CD4-positive, alpha-beta T cell (primary cell): ENCODE results near the gene SLC22A13. TPM values are rescaled to one million over a fixed set of nuclear protein-coding genes. Genes with fewer than 3 reads are reported as not detected.

Source experiments
- ATAC-seq: fragments of 200-7000 bp; cut with Tn5 transposase; one replicate; pipeline ENCODE4 v1.10.0; 2022; ENCODE audit warnings: mild to moderate bottlenecking; ENCODE audit not compliant: poor library complexity
- CTCF ChIA-PET: fragments of 350-600 bp; sonication (Branson Sonifier 250); formaldehyde crosslinking; loops from one replicate; lab custom pipeline; 2021; ENCODE audit warnings: antibody characterized with exemption, inconsistent platforms; lab: Charles Lee
- POLR2A ChIA-PET: fragments of 350-600 bp; sonication (Branson Sonifier 250); formaldehyde crosslinking; loops from one replicate; lab custom pipeline; 2021; ENCODE audit warnings: antibody characterized with exemption, inconsistent platforms; lab: Charles Lee
- DNase-seq, 14 experiments: peaks; one replicate each; pipeline ENCODE4 v3.0.0-alpha.2; 2013 to 2020; ENCODE audit warnings: mixed read lengths in 2 of 14
- H3K27ac ChIP-seq, 2 donors: one replicate each; pipeline versions ENCODE4 v1.5.1 to v1.7.0; 2013; ENCODE audit warnings: low read length in 2 of 2, low read depth in 1 of 2, mild to moderate bottlenecking in 1 of 2
- H3K27me3 ChIP-seq, 2 experiments: 1 replicate in 1 of 2; 2 replicates in 1 of 2; pipeline versions ENCODE4 v1.6.1 to v1.7.0; 2013; ENCODE audit warnings: low read length in 2 of 2, control low read depth in 1 of 2, mild to moderate bottlenecking in 1 of 2, moderate library complexity in 1 of 2; ENCODE audit not compliant: insufficient read depth in 2 of 2, control insufficient read depth in 1 of 2
- H3K36me3 ChIP-seq: one replicate; pipeline ENCODE4 v1.6.1; 2013; ENCODE audit warnings: low read length, control low read depth; ENCODE audit not compliant: insufficient read depth
- H3K4me1 ChIP-seq: one replicate; pipeline ENCODE4 v1.6.1; 2013; ENCODE audit warnings: low read length, control low read depth; ENCODE audit not compliant: insufficient read depth
- H3K4me3 ChIP-seq: one replicate; pipeline ENCODE4 v1.5.1; 2013; ENCODE audit warnings: mild to moderate bottlenecking, low read length, moderate library complexity
- H3K9me3 ChIP-seq, 2 experiments: 1 replicate in 1 of 2; 2 replicates in 1 of 2; pipeline versions ENCODE4 v1.6.1 to v1.7.0; 2013; ENCODE audit warnings: low read length in 2 of 2, mild to moderate bottlenecking in 2 of 2, control low read depth in 1 of 2, moderate library complexity in 1 of 2; ENCODE audit not compliant: control insufficient read depth in 1 of 2, insufficient read depth in 1 of 2
- H3K27ac Mint-ChIP-seq: one replicate; pipeline ENCODE4 v1.8.0; 2020; ENCODE audit warnings: mixed read lengths
- H3K27me3 Mint-ChIP-seq: one replicate; pipeline ENCODE4 v1.8.0; 2021; ENCODE audit warnings: mixed read lengths
- H3K36me3 Mint-ChIP-seq: one replicate; pipeline ENCODE4 v1.8.0; 2021; ENCODE audit warnings: low read depth, mixed read lengths
- H3K4me1 Mint-ChIP-seq: one replicate; pipeline ENCODE4 v1.8.0; 2021; ENCODE audit warnings: low read depth, mixed read lengths
- H3K4me3 Mint-ChIP-seq: one replicate; pipeline ENCODE4 v1.8.0; 2020; ENCODE audit warnings: mild to moderate bottlenecking, mixed read lengths
- H3K9me3 Mint-ChIP-seq: one replicate; pipeline ENCODE4 v1.8.0; 2020; ENCODE audit warnings: mixed read lengths
- CTCF ChIP-seq: fragments of 200-600 bp; IDR thresholded peaks from one replicate; pipeline ENCODE4 v1.8.0; 2022; ENCODE audit warnings: antibody characterized with exemption, mild to moderate bottlenecking
- intact Hi-C, 2 experiments: fragments of 100-400 bp; cut with DNase I in 1 of 2; cut with micrococcal nuclease in 1 of 2; formaldehyde crosslinking; loops; one replicate each; pipeline versions ENCODE4 v1.15.1 to v1.9.0; 2023 to 2025; cut with DNase I, micrococcal nuclease
- total RNA-seq, 174 experiments: library from RNA in 2 of 174; stranded (reverse) in 2 of 174; gene quantifications; one replicate each; pipeline ENCODE4 v1.2.3 and lab custom pipeline; 2021 to 2026

SLC22A13 gene
- total RNA-seq, 2 experiments from 2014 or later: 0.19 to 0.22 TPM

- H3K36me3 Mint-ChIP-seq: peaks cover 85% of the 10 kb centered on the region
- Histone ChIP-seq H3K4me3 (no peak overlapping the region), H3K36me3 (peaks cover 59% of the 10 kb centered on the region), H3K9me3 (no peaks in the 10 kb centered on the region), H3K27me3 (no peaks in the 10 kb centered on the region), H3K4me1 (no peaks in the 10 kb centered on the region), H3K27ac (no peak overlapping the region)
- POLR2A ChIA-PET: interaction anchor here (1.1 kb wide), 1 partner anchor 10 kb away, joined by 3 read pairs; no protein-coding TSS in a partner anchor
- CTCF ChIA-PET: no interaction called here
- intact Hi-C loops: loop anchor here in 1 of 2 experiments (5.0 kb wide), 1 partner anchor 109 kb away; the partner anchor contains the start of genes ACAA1 and MYD88
- no peak for TF ChIP-seq CTCF
- no peak overlapping the region for H3K27ac Mint-ChIP-seq
- no peaks in the 10 kb centered on the region for H3K9me3 Mint-ChIP-seq
- H3K4me1 Mint-ChIP-seq: no peaks in the 10 kb centered on the region
- ATAC-seq (no peak), DNase-seq (no peak)
- H3K27me3 Mint-ChIP-seq: no peaks in the 10 kb centered on the region
- H3K4me3 Mint-ChIP-seq: no peak overlapping the region
Observed at GRCh38 chr3:38245930-38246329, 19.7 kb upstream of the SLC22A13 start.

- Mint-ChIP-seq H3K4me3 (no peak overlapping the region), H3K9me3 (no peaks in the 10 kb centered on the region), H3K4me1 (no peaks in the 10 kb centered on the region), H3K27me3 (no peaks in the 10 kb centered on the region), H3K27ac (no peak overlapping the region), H3K36me3 (peaks cover 89% of the 10 kb centered on the region)
- Histone ChIP-seq H3K36me3 (peaks cover 68% of the 10 kb centered on the region), H3K27ac (no peak overlapping the region), H3K4me3 (no peak overlapping the region), H3K27me3 (no peaks in the 10 kb centered on the region), H3K4me1 (no peaks in the 10 kb centered on the region), H3K9me3 (no peaks in the 10 kb centered on the region)
- ChIA-PET POLR2A (interaction anchor here (1.0 kb wide), 1 partner anchor 31 kb away, joined by 3 read pairs; no protein-coding TSS in a partner anchor), CTCF (interaction anchor here (1.4 kb wide), 1 partner anchor 13 kb away, joined by 3 read pairs; no protein-coding TSS in a partner anchor)
- no peak for DNase-seq
- no peak for ATAC-seq
- intact Hi-C loops: loop anchor here in 1 of 2 experiments (5.0 kb wide), 1 partner anchor 110 kb away; the partner anchor contains the start of genes ACAA1 and MYD88
- no peak for TF ChIP-seq CTCF
Observed at GRCh38 chr3:38247366-38248035, 18.1 kb upstream of the SLC22A13 start.

GRCh38 chr3:38250198-38250597, 15.4 kb upstream of the SLC22A13 start:
- CTCF ChIA-PET: no interaction called here
- Histone ChIP-seq H3K4me1 (no peaks in the 10 kb centered on the region), H3K27me3 (no peaks in the 10 kb centered on the region), H3K4me3 (no peak overlapping the region), H3K9me3 (no peaks in the 10 kb centered on the region), H3K27ac (no peak overlapping the region), H3K36me3 (peaks cover 82% of the 10 kb centered on the region)
- H3K36me3 Mint-ChIP-seq: peaks cover 95% of the 10 kb centered on the region
- no peak for DNase-seq
- no peak overlapping the region for H3K27ac Mint-ChIP-seq
- H3K27me3 Mint-ChIP-seq: no peaks in the 10 kb centered on the region
- H3K9me3 Mint-ChIP-seq: no peaks in the 10 kb centered on the region
- intact Hi-C loops: no loop called here
- no peaks in the 10 kb centered on the region for H3K4me1 Mint-ChIP-seq
- ATAC-seq: no peak
- POLR2A ChIA-PET: no interaction called here
- no peak for TF ChIP-seq CTCF
- H3K4me3 Mint-ChIP-seq: no peak overlapping the region
